GDM1 (cell line): ENCODE data around the gene XYLT1.
"Not testable (repeated sequence)": the region's sequence is repeated elsewhere in the genome, so short reads cannot be mapped to it uniquely, and the experiment has no call there.

ENCODE experiments used
- DNase-seq: peaks from one replicate; lab custom pipeline; 2025; lab: John Stamatoyannopoulos, UW

XYLT1 gene

GRCh38 chr16:17307504-17307903 lies 163.3 kb downstream of the XYLT1 start:
- DNase-seq: no peak

- no peak for DNase-seq
Observed at GRCh38 chr16:17306745-17307144, 164.0 kb downstream of the XYLT1 start.

- DNase-seq: not testable (repeated sequence)
Observed at GRCh38 chr16:17306211-17306610, 164.5 kb downstream of the XYLT1 start.

GRCh38 chr16:17305694-17306093 lies 165.1 kb downstream of the XYLT1 start:
- no peak for DNase-seq

DNA sequence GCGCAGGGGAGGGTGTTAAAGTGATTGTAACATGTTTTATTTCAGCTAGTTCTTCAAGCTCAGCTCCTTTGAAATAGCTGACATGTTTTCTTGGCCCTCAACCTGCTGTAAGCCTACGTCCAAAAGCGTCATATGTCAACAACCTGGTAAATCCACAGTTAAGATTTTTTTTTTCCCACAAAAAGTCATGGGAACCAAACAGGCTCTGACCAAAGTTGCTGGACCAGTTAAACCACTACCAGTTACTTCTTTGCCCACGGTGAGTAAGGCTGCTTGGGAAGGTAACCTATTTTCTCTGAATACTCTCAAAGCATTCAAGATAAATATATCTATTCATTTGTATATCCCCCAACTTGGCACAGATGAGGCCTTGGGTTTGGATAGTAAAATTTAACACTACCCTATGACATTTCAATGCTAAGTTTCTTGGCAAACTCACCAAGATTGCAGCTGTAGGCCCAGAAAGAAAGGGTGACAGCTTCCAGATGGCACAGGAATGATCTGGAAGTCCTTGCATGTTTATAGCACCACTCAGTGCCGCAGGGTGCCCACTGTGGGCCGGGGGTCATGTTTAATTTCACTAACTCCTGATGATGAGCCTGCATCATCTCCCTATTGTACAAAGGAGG lies 166.2 kb downstream of the XYLT1 start:
- no peak for DNase-seq

DNA sequence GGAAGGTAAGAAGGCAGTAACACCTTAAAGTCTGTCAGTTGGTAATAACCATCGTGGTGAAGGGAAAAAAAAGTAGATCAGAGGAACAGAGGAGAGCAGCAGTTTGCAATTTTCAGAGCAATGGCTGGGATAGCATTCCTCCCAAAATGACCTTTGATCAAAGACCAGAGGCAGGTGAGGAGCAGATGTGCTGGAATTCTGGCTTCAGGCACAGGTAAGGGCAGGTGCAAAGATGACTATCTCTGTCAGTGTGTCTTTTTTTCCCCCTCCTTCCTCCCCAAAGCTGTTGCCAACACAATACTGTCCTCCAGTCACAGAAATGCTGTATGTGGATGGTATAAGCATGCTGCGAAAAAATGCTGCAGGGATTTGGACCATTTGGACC lies 166.7 kb downstream of the XYLT1 start:
- no peak for DNase-seq

DNA sequence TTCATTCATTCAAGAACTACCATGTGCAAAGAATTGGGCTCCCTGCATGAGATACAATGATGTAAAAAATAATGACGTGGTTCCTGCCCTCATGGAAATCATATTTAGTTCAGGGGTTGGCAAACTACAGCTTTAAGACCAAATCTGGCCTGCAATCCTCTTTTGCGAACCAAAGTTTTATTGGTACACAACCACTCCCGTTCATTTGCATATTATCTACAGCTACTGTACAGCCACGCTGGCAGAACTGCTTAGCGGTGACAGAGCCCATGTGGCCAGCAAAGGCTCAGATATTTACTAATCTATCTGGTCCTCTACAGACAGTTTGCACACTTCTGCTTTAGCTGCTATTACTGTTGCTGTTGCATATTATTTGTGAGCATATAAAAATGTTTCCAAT lies 167.7 kb downstream of the XYLT1 start:
- no peak for DNase-seq

DNA sequence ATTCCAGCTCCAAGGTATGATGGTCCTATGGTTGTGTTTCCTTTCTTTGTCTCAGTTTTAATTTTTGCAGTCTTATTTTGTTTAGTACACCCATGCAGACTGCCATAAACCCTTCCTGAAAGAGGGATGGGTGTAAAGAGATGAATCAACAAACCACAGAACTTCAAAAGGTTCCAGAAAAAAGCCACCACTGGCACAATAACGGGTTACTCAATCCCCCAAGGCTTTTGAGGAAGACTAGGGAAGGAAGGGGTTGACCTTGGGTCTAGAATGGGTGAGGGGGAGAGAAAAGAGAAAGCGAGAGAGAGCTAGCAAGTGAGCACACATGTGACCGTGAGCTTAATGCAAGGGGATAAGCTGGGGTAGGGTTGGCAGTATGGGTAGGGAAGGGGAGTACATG lies 168.1 kb downstream of the XYLT1 start:
- no peak for DNase-seq

DNA sequence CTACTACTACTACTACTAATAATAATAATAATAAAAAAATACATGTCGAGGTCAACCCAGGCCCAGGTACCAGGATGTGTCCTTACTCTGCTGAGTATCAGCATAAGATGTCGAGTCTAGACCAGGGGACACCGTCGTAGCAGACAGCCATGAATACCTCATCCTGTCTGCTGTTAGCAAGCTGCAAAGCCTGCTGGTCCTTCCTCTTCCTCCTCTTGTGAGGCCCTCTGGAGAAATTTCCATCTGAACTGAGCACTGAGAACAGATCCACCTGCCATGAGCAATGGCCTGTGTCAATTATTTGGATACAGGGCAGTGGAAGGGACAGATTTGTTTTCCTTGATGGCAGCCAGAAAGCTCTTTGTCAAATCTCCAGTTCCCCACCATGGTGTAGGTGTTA lies 168.5 kb downstream of the XYLT1 start:
- no peak for DNase-seq

- peak; percentile 14 for DNase-seq
Observed at GRCh38 chr16:17301593-17302135, 169.1 kb downstream of the XYLT1 start.

DNA sequence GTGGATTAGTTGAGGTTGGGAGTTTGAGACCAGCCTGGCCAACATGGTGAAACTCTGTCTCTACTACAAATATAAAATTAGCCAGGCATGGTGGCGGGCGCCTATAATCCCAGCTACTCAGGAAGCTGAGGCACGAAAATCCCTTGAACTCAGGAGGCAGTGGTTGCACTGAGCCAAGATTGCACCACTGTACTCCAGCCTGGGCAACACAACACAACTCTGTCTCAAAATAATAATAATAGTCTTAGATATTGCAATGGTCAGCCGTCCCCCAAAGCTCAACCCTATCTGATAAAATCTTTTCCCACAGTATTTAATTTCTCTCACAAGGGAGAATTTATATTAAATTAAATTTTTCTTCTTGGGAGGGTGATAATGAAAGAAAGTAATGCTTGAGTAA lies 169.6 kb downstream of the XYLT1 start:
- no peak for DNase-seq

GRCh38 chr16:17299790-17300189 lies 171.0 kb downstream of the XYLT1 start:
- DNase-seq: no peak

GRCh38 chr16:17298238-17298637 lies 172.5 kb downstream of the XYLT1 start:
- no peak for DNase-seq

DNA sequence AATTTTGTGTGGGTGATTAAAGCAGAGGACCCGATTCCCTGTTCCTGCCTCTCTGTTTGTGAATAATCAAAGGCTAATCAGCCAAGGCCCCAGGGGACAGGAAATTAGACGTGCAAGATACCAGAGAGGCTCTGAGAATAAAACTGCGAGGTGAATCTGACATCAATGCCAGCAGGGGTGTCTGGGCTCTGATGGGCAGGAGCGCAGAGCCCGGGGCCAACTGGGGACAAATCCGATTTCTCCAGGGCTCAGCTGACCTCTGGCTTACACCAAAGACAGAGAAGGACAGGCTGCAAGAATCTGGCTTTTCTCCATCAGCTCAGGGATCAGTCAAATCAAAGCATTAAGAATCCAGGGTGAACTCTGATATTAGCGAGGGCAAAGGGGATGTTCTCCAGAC lies 174.3 kb downstream of the XYLT1 start:
- no peak for DNase-seq

DNA sequence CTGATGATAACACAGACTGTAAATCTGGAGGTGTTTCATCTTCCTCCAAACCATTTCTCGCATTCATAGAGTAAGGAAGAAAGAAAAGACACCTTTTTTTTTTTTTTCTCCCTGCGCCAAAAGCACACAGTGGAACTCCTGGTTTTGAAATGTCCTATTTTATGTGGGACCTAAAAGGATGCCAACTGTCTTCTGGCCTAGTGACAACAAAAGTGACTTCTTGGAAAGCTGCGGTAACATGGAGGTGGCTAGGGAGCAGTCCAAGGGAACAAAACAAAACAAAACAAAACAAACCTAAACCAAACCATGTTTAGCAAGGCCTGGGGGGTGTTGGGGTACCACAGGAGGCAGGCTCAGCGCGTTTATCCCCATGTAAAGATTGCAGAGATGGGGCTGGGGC lies 174.8 kb downstream of the XYLT1 start:
- no peak for DNase-seq

GRCh38 chr16:17294856-17295255 lies 175.9 kb downstream of the XYLT1 start:
- no peak for DNase-seq

DNA sequence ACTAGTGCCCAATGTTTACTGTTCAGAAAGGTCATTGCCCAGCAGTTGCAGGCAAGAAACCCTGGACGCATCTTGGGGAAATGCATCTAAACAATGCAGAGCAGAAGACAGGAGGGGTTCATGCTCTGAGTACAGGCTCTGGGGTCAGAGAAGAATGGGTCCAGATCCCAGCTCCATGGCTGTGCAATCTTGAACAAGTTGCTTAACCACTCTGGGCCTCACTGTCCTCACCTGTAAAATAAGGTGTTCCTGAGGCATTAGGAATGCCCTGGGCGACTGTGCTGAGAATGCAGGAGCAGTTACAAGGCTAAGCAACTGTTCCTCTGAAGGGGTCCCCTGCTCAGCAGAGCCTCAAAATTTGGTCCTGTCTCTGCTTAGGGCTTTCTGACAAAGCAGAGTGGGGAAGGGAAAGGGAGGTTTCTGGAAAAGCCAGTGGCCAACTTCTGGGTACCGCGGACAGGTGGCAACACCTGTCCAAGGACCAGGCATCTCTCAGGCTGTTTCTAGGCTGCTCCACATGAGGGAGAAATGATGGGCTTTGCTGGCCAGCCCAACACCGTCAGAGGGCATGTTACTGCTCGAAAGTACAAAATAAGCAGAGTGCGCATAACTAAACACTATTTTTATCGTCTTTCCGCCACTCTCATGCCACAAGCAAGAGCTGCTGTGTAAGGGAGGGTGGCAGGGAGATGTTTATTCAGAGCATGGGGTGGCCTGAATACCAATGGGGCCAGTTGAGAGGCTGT lies 176.8 kb downstream of the XYLT1 start:
- DNase-seq: no peak

DNA sequence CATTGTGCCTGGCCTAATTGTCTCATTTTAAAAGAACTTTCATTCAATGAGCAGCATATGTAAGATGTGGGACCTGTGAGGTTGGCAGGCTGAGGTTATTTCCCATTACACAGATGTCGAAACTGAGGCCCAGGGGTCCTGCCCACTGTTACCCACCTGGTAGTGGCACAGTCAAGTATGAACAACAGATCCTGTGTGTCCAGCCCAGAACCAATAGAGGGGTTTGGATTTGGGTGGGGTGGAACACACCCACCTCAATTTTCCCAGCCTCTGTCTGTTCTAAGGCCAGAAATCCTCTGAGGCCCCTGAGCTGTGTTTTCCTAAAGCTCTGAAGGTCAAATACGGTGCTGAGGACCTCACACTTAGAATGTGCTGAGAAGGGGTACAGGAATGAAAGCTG lies 179.5 kb downstream of the XYLT1 start:
- DNase-seq: no peak

GRCh38 chr16:17289674-17290635 lies 180.8 kb downstream of the XYLT1 start:
- no peak for DNase-seq

- no peak for DNase-seq
Observed at GRCh38 chr16:17289050-17289449, 181.7 kb downstream of the XYLT1 start.

DNA sequence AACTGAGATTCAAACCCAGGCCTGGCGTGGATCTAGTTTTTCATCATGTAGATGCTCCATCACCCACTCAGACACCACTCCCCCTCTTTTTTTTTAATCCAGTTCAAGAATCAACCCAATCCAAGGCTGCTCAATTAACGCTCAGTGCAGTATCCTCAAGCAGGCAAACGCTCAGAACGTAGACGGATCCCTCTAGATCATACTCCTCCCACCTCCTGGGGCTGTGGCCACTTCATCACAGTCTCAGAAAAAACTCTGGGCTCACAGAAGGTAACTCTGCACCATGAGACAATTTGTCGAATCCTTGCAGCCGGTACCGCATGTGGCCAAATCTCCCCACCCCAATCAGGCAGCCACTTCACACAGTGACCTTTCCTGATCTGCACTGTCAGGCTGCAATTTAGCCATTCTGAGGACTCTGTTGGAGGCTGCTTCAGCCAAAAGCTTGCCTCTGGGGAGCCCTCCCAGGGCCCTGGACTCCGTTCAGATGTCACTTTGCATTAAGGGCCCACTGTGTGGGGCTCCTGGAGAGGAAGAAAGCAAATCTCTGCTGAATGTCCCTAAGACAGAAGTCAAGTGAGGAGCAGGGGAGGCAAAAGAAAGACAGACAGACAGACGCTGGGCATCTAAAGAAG lies 183.5 kb downstream of the XYLT1 start:
- DNase-seq: no peak

GRCh38 chr16:17286443-17286842 lies 184.3 kb downstream of the XYLT1 start:
- DNase-seq: no peak
